Neural cell (in vitro differentiated cells): ENCODE data around the gene RHOH. TPM values are rescaled to one million over a fixed set of nuclear protein-coding genes. Genes with fewer than 3 reads are reported as not detected.

Source experiments
- H2AFZ ChIP-seq: fragments of 200-600, 300-800 bp; sonication (generic), shearing (Covaris generic); 2 replicates; pipeline ENCODE4 v1.6.0; 2014; ENCODE audit warnings: low read depth, mild to moderate bottlenecking, antibody characterized with exemption, low read length, moderate library complexity
- H3F3A ChIP-seq: fragments of 200-600 bp; shearing (Covaris generic); 2 replicates; pipeline ENCODE4 v1.6.1; 2016; ENCODE audit warnings: mild to moderate bottlenecking, moderate library complexity, mixed read lengths, antibody characterized with exemption, low read length; ENCODE audit not compliant: insufficient read depth, poor library complexity, severe bottlenecking
- H3K27ac ChIP-seq: fragments of 200-600, 300-800 bp; sonication (generic), shearing (Covaris generic); 2 replicates; pipeline ENCODE4 v1.5.1; 2014; ENCODE audit warnings: mild to moderate bottlenecking, low read length, moderate library complexity
- H3K27me3 ChIP-seq: fragments of 300-800, 200-600 bp; sonication (generic), shearing (Covaris generic); 2 replicates; pipeline ENCODE4 v1.6.0; 2014; ENCODE audit warnings: mild to moderate bottlenecking, low read depth, low read length, moderate library complexity; ENCODE audit not compliant: insufficient read depth
- H3K36me3 ChIP-seq: fragments of 300-800, 200-600 bp; sonication (generic), shearing (Covaris generic); 2 replicates; pipeline ENCODE4 v1.5.1; 2014; ENCODE audit warnings: mild to moderate bottlenecking, antibody characterized with exemption, low read length, moderate library complexity; ENCODE audit not compliant: insufficient read depth
- H3K4me2 ChIP-seq: fragments of 300-800, 200-600 bp; sonication (generic), shearing (Covaris generic); 2 replicates; pipeline ENCODE4 v1.6.0; 2014; ENCODE audit warnings: mild to moderate bottlenecking, low read length
- H3K4me3 ChIP-seq: fragments of 300-800, 200-600 bp; sonication (generic), shearing (Covaris generic); 2 replicates; pipeline ENCODE4 v1.5.1; 2014; ENCODE audit warnings: mild to moderate bottlenecking, low read length, moderate library complexity
- H3K79me2 ChIP-seq: fragments of 200-600 bp; shearing (Covaris generic); replicated peaks from 2 replicates; pipeline ENCODE4 v1.6.0; 2014; ENCODE audit warnings: mild to moderate bottlenecking, low read length, moderate library complexity; ENCODE audit not compliant: insufficient read depth
- H3K9ac ChIP-seq: fragments of 300-800, 200-600 bp; sonication (generic), shearing (Covaris generic); 2 replicates; pipeline ENCODE4 v1.6.1; 2016; ENCODE audit warnings: mild to moderate bottlenecking, low read length, mixed read lengths
- H3K9me2 ChIP-seq: fragments of 200-600 bp; shearing (Covaris generic); 2 replicates; pipeline ENCODE4 v1.6.1; 2016; ENCODE audit warnings: mild to moderate bottlenecking, low read length, mixed read lengths; ENCODE audit not compliant: insufficient read depth
- H3K9me3 ChIP-seq: fragments of 200-600, 300-800 bp; sonication (generic), shearing (Covaris generic); 2 replicates; pipeline ENCODE4 v1.6.1; 2016; ENCODE audit warnings: mild to moderate bottlenecking, mixed run types, low read length, moderate library complexity, mixed read lengths
- H4K20me1 ChIP-seq: fragments of 200-600 bp; shearing (Covaris generic); 2 replicates; pipeline ENCODE4 v1.6.1; 2016; ENCODE audit warnings: mild to moderate bottlenecking, mixed run types; ENCODE audit not compliant: insufficient read depth
- EP300 ChIP-seq: fragments of 450-650 bp; conservative IDR thresholded peaks from 2 replicates; pipeline ENCODE4 v1.6.1; 2014; ENCODE audit warnings: antibody characterized with exemption, mild to moderate bottlenecking, moderate library complexity; ENCODE audit not compliant: poor library complexity, severe bottlenecking
- EZH2 ChIP-seq: fragments of 200-600, 300-800 bp; shearing (Covaris generic), sonication (generic); IDR thresholded peaks from 2 replicates; pipeline ENCODE4 v1.6.1; 2014; ENCODE audit warnings: antibody characterized with exemption, low read length, borderline replicate concordance, mild to moderate bottlenecking; ENCODE audit not compliant: insufficient read depth, poor library complexity, severe bottlenecking
- MXI1 ChIP-seq: fragments of 450-650 bp; conservative IDR thresholded peaks from 2 replicates; pipeline ENCODE4 v1.6.1; 2014; ENCODE audit warnings: antibody characterized with exemption, mild to moderate bottlenecking; ENCODE audit not compliant: poor library complexity, severe bottlenecking
- POLR2AphosphoS5 ChIP-seq: IDR thresholded peaks from 2 replicates; pipeline ENCODE4 v1.6.1; 2012
- RAD21 ChIP-seq: fragments of 450-650 bp; conservative IDR thresholded peaks from 2 replicates; pipeline ENCODE4 v1.6.1; 2014; ENCODE audit warnings: antibody characterized with exemption, mild to moderate bottlenecking, moderate library complexity
- REST ChIP-seq: IDR thresholded peaks from 2 replicates; pipeline ENCODE4 v1.6.1; 2012; ENCODE audit warnings: borderline replicate concordance
- SMC3 ChIP-seq: fragments of 450-650 bp; conservative IDR thresholded peaks from 2 replicates; pipeline ENCODE4 v1.6.1; 2014; ENCODE audit warnings: antibody characterized with exemption, mild to moderate bottlenecking, moderate library complexity; ENCODE audit not compliant: poor library complexity
- TAF1 ChIP-seq: IDR thresholded peaks from 2 replicates; pipeline ENCODE4 v1.6.1; 2012; ENCODE audit warnings: low read depth
- polyA plus RNA-seq: library from polyadenylated mRNA; depleted of rRNA; stranded (reverse); fragments of >200 nt; gene quantifications from 2 replicates; pipeline ENCODE4 v1.2.3, GENCODE V29; 2014
- TF ChIP-seq, protein P1 (sequence below): fragments of 450-650 bp; IDR thresholded peaks from 2 replicates; pipeline ENCODE4 v1.5.1; 2014; ENCODE audit warnings: antibody characterized with exemption, mild to moderate bottlenecking, moderate library complexity; ENCODE audit not compliant: poor library complexity, severe bottlenecking

The RHOH gene
- polyA plus RNA-seq, 1 donor from 2014 or later = not detected

- Histone ChIP-seq H3K36me3 (no peaks in the 10 kb centered on the region), H2AFZ (no peak overlapping the region), H3K27ac (no peak overlapping the region), H4K20me1 (no peaks in the 10 kb centered on the region), H3K4me2 (no peak overlapping the region), H3K27me3 (no peaks in the 10 kb centered on the region), H3K9me3 (no peaks in the 10 kb centered on the region), H3K9me2 (no peaks in the 10 kb centered on the region), H3F3A (no peaks in the 10 kb centered on the region), H3K79me2 (no peaks in the 10 kb centered on the region), H3K9ac (no peak overlapping the region), H3K4me3 (no peak overlapping the region)
- TF ChIP-seq POLR2AphosphoS5 = no peak
Measured at GRCh38 chr4:40233227-40233626, 36.4 kb downstream of the RHOH start.

DNA sequence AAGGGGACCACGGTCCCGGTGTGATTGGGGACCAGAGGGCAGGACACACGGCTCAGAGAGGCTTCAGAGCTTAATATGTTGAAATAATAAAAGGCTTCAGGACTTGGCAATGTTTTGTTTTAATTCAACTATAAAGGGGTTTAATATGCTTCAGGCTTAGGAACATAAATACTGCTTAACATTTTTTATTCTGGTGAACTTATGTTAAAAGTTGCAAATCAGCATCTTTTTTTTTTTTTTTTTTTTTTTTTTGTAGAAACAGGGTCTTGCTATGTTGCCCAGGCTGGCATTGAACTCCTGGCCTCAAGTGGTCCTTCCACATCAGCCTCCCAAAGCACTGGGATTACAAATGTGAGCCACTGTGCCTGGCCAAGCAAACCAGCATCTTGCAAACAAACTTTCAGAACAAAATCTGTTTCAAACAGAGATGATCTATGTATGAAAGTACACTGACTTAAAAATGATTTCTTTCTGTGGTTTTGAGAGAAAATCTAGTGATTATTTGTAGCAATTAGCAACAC lies 37.7 kb downstream of the RHOH start:
- no peak overlapping the region for H3K9ac ChIP-seq
- no peaks in the 10 kb centered on the region for H3K9me2 ChIP-seq
- no peaks in the 10 kb centered on the region for H3K36me3 ChIP-seq
- TF ChIP-seq POLR2AphosphoS5 (no peak), RAD21 (no peak), MXI1 (no peak)
- TF ChIP-seq, protein P1, sequence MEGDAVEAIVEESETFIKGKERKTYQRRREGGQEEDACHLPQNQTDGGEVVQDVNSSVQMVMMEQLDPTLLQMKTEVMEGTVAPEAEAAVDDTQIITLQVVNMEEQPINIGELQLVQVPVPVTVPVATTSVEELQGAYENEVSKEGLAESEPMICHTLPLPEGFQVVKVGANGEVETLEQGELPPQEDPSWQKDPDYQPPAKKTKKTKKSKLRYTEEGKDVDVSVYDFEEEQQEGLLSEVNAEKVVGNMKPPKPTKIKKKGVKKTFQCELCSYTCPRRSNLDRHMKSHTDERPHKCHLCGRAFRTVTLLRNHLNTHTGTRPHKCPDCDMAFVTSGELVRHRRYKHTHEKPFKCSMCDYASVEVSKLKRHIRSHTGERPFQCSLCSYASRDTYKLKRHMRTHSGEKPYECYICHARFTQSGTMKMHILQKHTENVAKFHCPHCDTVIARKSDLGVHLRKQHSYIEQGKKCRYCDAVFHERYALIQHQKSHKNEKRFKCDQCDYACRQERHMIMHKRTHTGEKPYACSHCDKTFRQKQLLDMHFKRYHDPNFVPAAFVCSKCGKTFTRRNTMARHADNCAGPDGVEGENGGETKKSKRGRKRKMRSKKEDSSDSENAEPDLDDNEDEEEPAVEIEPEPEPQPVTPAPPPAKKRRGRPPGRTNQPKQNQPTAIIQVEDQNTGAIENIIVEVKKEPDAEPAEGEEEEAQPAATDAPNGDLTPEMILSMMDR = no peak
- no peak overlapping the region for H3K4me3 ChIP-seq
- no peaks in the 10 kb centered on the region for H4K20me1 ChIP-seq
- H3K79me2 ChIP-seq = no peaks in the 10 kb centered on the region
- H3K9me3 ChIP-seq = no peaks in the 10 kb centered on the region
- H3F3A ChIP-seq = no peaks in the 10 kb centered on the region
- H3K27ac ChIP-seq = no peak overlapping the region
- no peaks in the 10 kb centered on the region for H3K27me3 ChIP-seq
- no peak overlapping the region for H3K4me2 ChIP-seq
- H2AFZ ChIP-seq = no peak overlapping the region

- H3K36me3 ChIP-seq = no peaks in the 10 kb centered on the region
- no peaks in the 10 kb centered on the region for H4K20me1 ChIP-seq
- TF ChIP-seq EZH2 = no peak
- TF ChIP-seq TAF1 = no peak
- TF ChIP-seq REST = no peak
- no peak for TF ChIP-seq MXI1
- no peak for TF ChIP-seq RAD21
- TF ChIP-seq POLR2AphosphoS5 = no peak
- TF ChIP-seq EP300 = no peak
- TF ChIP-seq, protein P1 = no peak
- no peak for TF ChIP-seq SMC3
- no peaks in the 10 kb centered on the region for H3K79me2 ChIP-seq
- H3K9ac ChIP-seq = no peak overlapping the region
- H2AFZ ChIP-seq = no peak overlapping the region
- H3K27me3 ChIP-seq = no peaks in the 10 kb centered on the region
- H3K4me2 ChIP-seq = no peak overlapping the region
- H3K4me3 ChIP-seq = no peak overlapping the region
- no peaks in the 10 kb centered on the region for H3K9me2 ChIP-seq
- H3K9me3 ChIP-seq = no peaks in the 10 kb centered on the region
- H3F3A ChIP-seq = no peaks in the 10 kb centered on the region
- H3K27ac ChIP-seq = no peak overlapping the region
Measured at GRCh38 chr4:40238008-40238699, 41.3 kb downstream of the RHOH start.
